Stimulated activated naive CD4-positive, alpha-beta T cell treated with Interleukin-2 at 50 U/mL for 16 hours (primary cell): ENCODE results near the gene SACM1L.
"Not testable (repeated sequence)": the region's sequence is repeated elsewhere in the genome, so short reads cannot be mapped to it uniquely, and the experiment has no call there.

Experiments used
- DNase-seq: peaks from one replicate; lab custom pipeline; 2025; lab: John Stamatoyannopoulos, UW

The SACM1L gene

GRCh38 chr3:45742461-45743089 is 53.4 kb downstream of the SACM1L start:
- no peak for DNase-seq

- no peak for DNase-seq
Observed at GRCh38 chr3:45746165-45746776, 57.1 kb downstream of the SACM1L start.

GRCh38 chr3:45746777-45747622 is 57.8 kb downstream of the SACM1L start:
- DNase-seq = no peak

- DNase-seq = no peak
Observed at GRCh38 chr3:45748068-45748467, 58.9 kb downstream of the SACM1L start.

- DNase-seq = not testable (repeated sequence)
Observed at GRCh38 chr3:45749036-45749600, 59.9 kb downstream of the SACM1L start.

- DNase-seq = no peak
Observed at GRCh38 chr3:45749880-45750279, 60.7 kb downstream of the SACM1L start.

GRCh38 chr3:45751537-45752242 is 62.5 kb downstream of the SACM1L start:
- DNase-seq = no peak

- no peak for DNase-seq
Observed at GRCh38 chr3:45753095-45753494, 63.9 kb downstream of the SACM1L start.

- no peak for DNase-seq
Observed at GRCh38 chr3:45754461-45754860, 65.3 kb downstream of the SACM1L start.

GRCh38 chr3:45756055-45756454 is 66.9 kb downstream of the SACM1L start:
- DNase-seq = no peak

- DNase-seq = not testable (repeated sequence)
Observed at GRCh38 chr3:45757141-45757540, 67.9 kb downstream of the SACM1L start.

GRCh38 chr3:45758871-45759270 is 69.7 kb downstream of the SACM1L start:
- no peak for DNase-seq

GRCh38 chr3:45759851-45760250 is 70.7 kb downstream of the SACM1L start:
- no peak for DNase-seq

- no peak for DNase-seq
Observed at GRCh38 chr3:45760878-45761711, 71.9 kb downstream of the SACM1L start.

- DNase-seq = no peak
Observed at GRCh38 chr3:45761831-45762230, 72.6 kb downstream of the SACM1L start.

- DNase-seq = no peak
Observed at GRCh38 chr3:45762647-45763302, 73.6 kb downstream of the SACM1L start.

GRCh38 chr3:45763303-45763675 is 74.1 kb downstream of the SACM1L start:
- no peak for DNase-seq

- no peak for DNase-seq
Observed at GRCh38 chr3:45765266-45765851, 76.2 kb downstream of the SACM1L start.

GRCh38 chr3:45765958-45766357 is 76.8 kb downstream of the SACM1L start:
- DNase-seq = no peak

GRCh38 chr3:45771166-45771775 is 82.1 kb downstream of the SACM1L start:
- DNase-seq = no peak
